ENCODE measurements around the gene STEAP1B.

The STEAP1B gene

GRCh38 chr7:22432203-22432718, 67.7 kb downstream of the STEAP1B start:
- no peak for DNase-seq (ENCODE audit: low read depth)

GRCh38 chr7:22430457-22430856, 69.5 kb downstream of the STEAP1B start:
- no peak for DNase-seq (ENCODE audit: low read depth)

- no peak for DNase-seq (ENCODE audit: low read depth)
Observed at GRCh38 chr7:22429386-22429785, 70.6 kb downstream of the STEAP1B start.

GRCh38 chr7:22427855-22428254, 72.1 kb downstream of the STEAP1B start:
- no peak for DNase-seq (ENCODE audit: low read depth)

GRCh38 chr7:22427104-22427503, 72.9 kb downstream of the STEAP1B start:
- DNase-seq (ENCODE audit: low read depth), result no peak

- no peak for DNase-seq (ENCODE audit: low read depth)
Observed at GRCh38 chr7:22426463-22427094, 73.4 kb downstream of the STEAP1B start.

- no peak for DNase-seq (ENCODE audit: low read depth)
Observed at GRCh38 chr7:22425361-22425760, 74.6 kb downstream of the STEAP1B start.

- DNase-seq (ENCODE audit: low read depth), result no peak
Observed at GRCh38 chr7:22422831-22423615, 77.0 kb downstream of the STEAP1B start.

GRCh38 chr7:22420973-22421635, 78.9 kb downstream of the STEAP1B start:
- no peak for DNase-seq (ENCODE audit: low read depth)

GRCh38 chr7:22420008-22420407, 80.0 kb downstream of the STEAP1B start:
- DNase-seq (ENCODE audit: low read depth), result no peak

GRCh38 chr7:22419488-22419887, 80.5 kb downstream of the STEAP1B start:
- no peak for DNase-seq (ENCODE audit: low read depth)

GRCh38 chr7:22418251-22419046, 81.5 kb downstream of the STEAP1B start:
- no peak for DNase-seq (ENCODE audit: low read depth)

GRCh38 chr7:22417841-22418240, 82.1 kb downstream of the STEAP1B start:
- no peak for DNase-seq (ENCODE audit: low read depth)

- no peak for DNase-seq (ENCODE audit: low read depth)
Observed at GRCh38 chr7:22417349-22417748, 82.6 kb downstream of the STEAP1B start.

GRCh38 chr7:22414424-22414823, 85.6 kb downstream of the STEAP1B start:
- no peak for DNase-seq (ENCODE audit: low read depth)

- no peak for DNase-seq (ENCODE audit: low read depth)
Observed at GRCh38 chr7:22413211-22413610, 86.8 kb downstream of the STEAP1B start.

GRCh38 chr7:22411977-22412693, 87.9 kb downstream of the STEAP1B start:
- DNase-seq (ENCODE audit: low read depth), result no peak

- DNase-seq (ENCODE audit: low read depth), result no peak
Observed at GRCh38 chr7:22406715-22407114, 93.3 kb downstream of the STEAP1B start.

- DNase-seq (ENCODE audit: low read depth), result no peak
Observed at GRCh38 chr7:22404421-22405023, 95.5 kb downstream of the STEAP1B start.

- DNase-seq (ENCODE audit: low read depth), result no peak
Observed at GRCh38 chr7:22403344-22403743, 96.6 kb downstream of the STEAP1B start.

GRCh38 chr7:22402250-22402649, 97.7 kb downstream of the STEAP1B start:
- DNase-seq (ENCODE audit: low read depth), result no peak

Measured in T follicular helper cell (primary cell).